Hair follicle dermal papilla cell (primary cell): ENCODE measurements around the gene TRMO. TPM values are rescaled to one million over a fixed set of nuclear protein-coding genes. Genes with fewer than 3 reads are reported as not detected.

ENCODE experiments used
- small RNA-seq: library from RNA; depleted of rRNA; stranded (forward); fragments of <200 nt; gene quantifications from one replicate; pipeline ENCODE3, GENCODE V24; 2012
- total RNA-seq: library from RNA; depleted of rRNA; stranded (reverse); fragments of >200 nt; gene quantifications from 2 replicates; pipeline ENCODE4 v1.2.3, GENCODE V29; 2012

The TRMO gene, protein sequence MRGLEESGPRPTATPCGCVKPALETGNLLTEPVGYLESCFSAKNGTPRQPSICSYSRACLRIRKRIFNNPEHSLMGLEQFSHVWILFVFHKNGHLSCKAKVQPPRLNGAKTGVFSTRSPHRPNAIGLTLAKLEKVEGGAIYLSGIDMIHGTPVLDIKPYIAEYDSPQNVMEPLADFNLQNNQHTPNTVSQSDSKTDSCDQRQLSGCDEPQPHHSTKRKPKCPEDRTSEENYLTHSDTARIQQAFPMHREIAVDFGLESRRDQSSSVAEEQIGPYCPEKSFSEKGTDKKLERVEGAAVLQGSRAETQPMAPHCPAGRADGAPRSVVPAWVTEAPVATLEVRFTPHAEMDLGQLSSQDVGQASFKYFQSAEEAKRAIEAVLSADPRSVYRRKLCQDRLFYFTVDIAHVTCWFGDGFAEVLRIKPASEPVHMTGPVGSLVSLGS
- total RNA-seq = 18.7 and 19.8 TPM in 2 replicates

DNA sequence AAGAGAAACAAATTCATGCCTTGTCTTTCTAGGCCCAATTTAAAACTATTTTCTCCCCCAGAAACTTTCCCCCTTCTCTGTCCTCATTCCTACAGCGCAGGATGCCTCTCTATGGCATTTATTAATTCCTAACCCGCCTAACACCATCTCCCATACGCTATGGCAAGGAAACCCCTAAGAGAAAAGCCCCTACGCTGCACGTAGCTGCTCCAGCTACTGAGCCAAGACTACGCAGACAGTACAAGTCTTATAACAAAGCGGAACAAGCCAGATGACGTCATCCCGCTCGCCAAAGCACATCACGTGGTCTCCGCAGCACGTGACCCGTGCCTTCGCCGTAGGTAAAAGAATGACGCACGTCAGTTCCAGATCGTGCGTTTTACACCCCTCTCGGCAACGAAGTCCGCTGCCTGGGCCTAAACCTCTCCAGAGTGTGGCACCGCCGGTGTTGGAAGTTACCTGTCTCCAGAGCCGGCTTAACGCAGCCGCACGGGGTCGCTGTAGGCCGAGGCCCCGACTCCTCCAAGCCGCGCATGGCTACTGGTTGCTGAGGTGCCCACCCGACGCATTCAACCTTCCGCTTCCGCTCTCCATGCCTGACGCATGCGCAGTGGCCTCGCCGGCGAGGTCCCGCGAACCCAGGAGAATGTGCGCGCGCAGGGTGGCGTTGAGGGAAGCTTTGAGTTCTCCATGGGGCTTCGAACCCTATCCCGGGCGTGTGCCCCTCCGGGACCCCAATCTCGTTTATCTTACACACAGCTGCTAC is at the start of gene TRMO:
Gene TRMO, minus strand, starts transcription at position 542 of the 766 bp plus-strand sequence. Its CDS starts 7 bp downstream, at position 535.

DNA sequence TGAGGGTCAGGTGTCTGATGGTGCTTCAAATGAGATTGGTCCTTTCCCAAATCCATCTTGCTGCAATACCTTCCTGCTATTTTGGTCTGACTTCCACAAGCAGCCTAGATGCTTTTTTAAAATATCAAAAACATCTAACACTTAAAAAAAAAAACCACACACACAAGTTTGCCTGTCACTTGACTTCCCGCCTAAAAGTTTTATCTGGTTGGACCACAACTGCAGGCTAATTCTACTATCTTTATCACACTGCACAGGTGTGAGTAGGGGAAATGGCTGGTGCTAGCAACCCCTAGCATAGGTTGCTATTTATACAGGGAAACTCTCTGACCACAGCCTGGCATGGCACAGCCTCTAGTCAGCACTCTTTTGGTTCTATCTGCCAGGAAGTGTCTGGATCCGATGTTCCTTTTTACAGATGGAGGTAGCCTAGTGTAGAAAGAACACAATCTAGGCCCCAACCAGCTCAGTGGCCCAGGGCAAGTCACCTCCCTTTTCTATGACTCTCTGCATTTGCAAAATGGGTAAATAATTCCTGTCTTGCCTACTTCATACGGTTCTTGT is 15.9 kb upstream of the TRMO start, which contains the start of gene HEMGN:
Gene HEMGN, minus strand, starts transcription at position 92 of the 564 bp plus-strand sequence. Its CDS starts 36 bp downstream, at position 56.

Small RNA genes lying within 50 kb of the gene (small RNA-seq; reads per million reads assigned to genes)
- not detected for gene RF00019

Other genes starting within 250 kb of the TRMO start
- gene XPA, start 225.2 kb downstream of the TRMO start, total RNA-seq = 5.8 and 7.3 TPM in 2 replicates
- gene FOXE1, start 69.3 kb downstream of the TRMO start, total RNA-seq = 0.12 TPM in 1 of 2 replicates, not detected in the other
- gene HEMGN, start 15.7 kb upstream of the TRMO start, total RNA-seq = not detected in 2 replicates
- 5.5 and 5.8 TPM in 2 replicates for gene ANP32B, start 60.8 kb upstream of the TRMO start, total RNA-seq
- 44.6 and 44.7 TPM in 2 replicates for gene NANS, start 134.2 kb upstream of the TRMO start, total RNA-seq
- gene TRIM14, start 196.7 kb upstream of the TRMO start, total RNA-seq = 10.9 and 12.5 TPM in 2 replicates